ENCODE results near the gene TACR1. TPM values are rescaled to one million over a fixed set of nuclear protein-coding genes. Genes with fewer than 3 reads are reported as not detected.

TACR1 gene
- polyA plus RNA-seq, 1 donor from 2014 or later, result 0.78 TPM

- Histone ChIP-seq H3K27ac (ENCODE audit: low read length) (no peak overlapping the region), H2AFZ (ENCODE audit: low read depth, low read length) (no peak overlapping the region), H3K79me2 (replicated peaks; ENCODE audit: insufficient read depth, low read length) (no peaks in the 10 kb centered on the region), H3K9me2 (ENCODE audit: insufficient read depth, low read length) (no peaks in the 10 kb centered on the region), H3K4me2 (ENCODE audit: low read length) (no peak overlapping the region), H4K20me1 (ENCODE audit: insufficient read depth) (no peaks in the 10 kb centered on the region), H3K9me3 (ENCODE audit: low read length) (no peaks in the 10 kb centered on the region), H3K9ac (ENCODE audit: low read length) (no peak overlapping the region), H3K4me3 (ENCODE audit: low read length) (no peak overlapping the region), H3F3A (ENCODE audit: insufficient read depth, low read length, poor library complexity, severe bottlenecking) (peaks cover 3% of the 10 kb centered on the region), H3K36me3 (ENCODE audit: insufficient read depth, low read length) (no peaks in the 10 kb centered on the region), H3K27me3 (ENCODE audit: insufficient read depth, low read depth, low read length) (no peaks in the 10 kb centered on the region)
- TF ChIP-seq MXI1 (conservative IDR thresholded peaks at IDR 0.05; ENCODE audit: poor library complexity, severe bottlenecking) (no peak), POLR2AphosphoS5 (IDR thresholded peaks at IDR 0.05) (no peak), TAF1 (IDR thresholded peaks at IDR 0.05; ENCODE audit: low read depth) (no peak), EP300 (conservative IDR thresholded peaks at IDR 0.05; ENCODE audit: poor library complexity, severe bottlenecking) (no peak)
- TF ChIP-seq, protein P1, sequence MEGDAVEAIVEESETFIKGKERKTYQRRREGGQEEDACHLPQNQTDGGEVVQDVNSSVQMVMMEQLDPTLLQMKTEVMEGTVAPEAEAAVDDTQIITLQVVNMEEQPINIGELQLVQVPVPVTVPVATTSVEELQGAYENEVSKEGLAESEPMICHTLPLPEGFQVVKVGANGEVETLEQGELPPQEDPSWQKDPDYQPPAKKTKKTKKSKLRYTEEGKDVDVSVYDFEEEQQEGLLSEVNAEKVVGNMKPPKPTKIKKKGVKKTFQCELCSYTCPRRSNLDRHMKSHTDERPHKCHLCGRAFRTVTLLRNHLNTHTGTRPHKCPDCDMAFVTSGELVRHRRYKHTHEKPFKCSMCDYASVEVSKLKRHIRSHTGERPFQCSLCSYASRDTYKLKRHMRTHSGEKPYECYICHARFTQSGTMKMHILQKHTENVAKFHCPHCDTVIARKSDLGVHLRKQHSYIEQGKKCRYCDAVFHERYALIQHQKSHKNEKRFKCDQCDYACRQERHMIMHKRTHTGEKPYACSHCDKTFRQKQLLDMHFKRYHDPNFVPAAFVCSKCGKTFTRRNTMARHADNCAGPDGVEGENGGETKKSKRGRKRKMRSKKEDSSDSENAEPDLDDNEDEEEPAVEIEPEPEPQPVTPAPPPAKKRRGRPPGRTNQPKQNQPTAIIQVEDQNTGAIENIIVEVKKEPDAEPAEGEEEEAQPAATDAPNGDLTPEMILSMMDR (IDR thresholded peaks at IDR 0.05; ENCODE audit: poor library complexity, severe bottlenecking), result no peak
- TF ChIP-seq, protein P2, sequence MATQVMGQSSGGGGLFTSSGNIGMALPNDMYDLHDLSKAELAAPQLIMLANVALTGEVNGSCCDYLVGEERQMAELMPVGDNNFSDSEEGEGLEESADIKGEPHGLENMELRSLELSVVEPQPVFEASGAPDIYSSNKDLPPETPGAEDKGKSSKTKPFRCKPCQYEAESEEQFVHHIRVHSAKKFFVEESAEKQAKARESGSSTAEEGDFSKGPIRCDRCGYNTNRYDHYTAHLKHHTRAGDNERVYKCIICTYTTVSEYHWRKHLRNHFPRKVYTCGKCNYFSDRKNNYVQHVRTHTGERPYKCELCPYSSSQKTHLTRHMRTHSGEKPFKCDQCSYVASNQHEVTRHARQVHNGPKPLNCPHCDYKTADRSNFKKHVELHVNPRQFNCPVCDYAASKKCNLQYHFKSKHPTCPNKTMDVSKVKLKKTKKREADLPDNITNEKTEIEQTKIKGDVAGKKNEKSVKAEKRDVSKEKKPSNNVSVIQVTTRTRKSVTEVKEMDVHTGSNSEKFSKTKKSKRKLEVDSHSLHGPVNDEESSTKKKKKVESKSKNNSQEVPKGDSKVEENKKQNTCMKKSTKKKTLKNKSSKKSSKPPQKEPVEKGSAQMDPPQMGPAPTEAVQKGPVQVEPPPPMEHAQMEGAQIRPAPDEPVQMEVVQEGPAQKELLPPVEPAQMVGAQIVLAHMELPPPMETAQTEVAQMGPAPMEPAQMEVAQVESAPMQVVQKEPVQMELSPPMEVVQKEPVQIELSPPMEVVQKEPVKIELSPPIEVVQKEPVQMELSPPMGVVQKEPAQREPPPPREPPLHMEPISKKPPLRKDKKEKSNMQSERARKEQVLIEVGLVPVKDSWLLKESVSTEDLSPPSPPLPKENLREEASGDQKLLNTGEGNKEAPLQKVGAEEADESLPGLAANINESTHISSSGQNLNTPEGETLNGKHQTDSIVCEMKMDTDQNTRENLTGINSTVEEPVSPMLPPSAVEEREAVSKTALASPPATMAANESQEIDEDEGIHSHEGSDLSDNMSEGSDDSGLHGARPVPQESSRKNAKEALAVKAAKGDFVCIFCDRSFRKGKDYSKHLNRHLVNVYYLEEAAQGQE (IDR thresholded peaks at IDR 0.05; ENCODE audit: borderline replicate concordance), result no peak
Measured at GRCh38 chr2:75003276-75003675, 196.0 kb downstream of the TACR1 start.

- H3K9ac ChIP-seq (ENCODE audit: low read length), result no peak overlapping the region
- no peak overlapping the region for H3K4me2 ChIP-seq (ENCODE audit: low read length)
- H3K27ac ChIP-seq (ENCODE audit: low read length), result no peak overlapping the region
- no peak overlapping the region for H2AFZ ChIP-seq (ENCODE audit: low read depth, low read length)
- H3K36me3 ChIP-seq (ENCODE audit: insufficient read depth, low read length), result no peaks in the 10 kb centered on the region
- H3K9me3 ChIP-seq (ENCODE audit: low read length), result no peaks in the 10 kb centered on the region
- no peaks in the 10 kb centered on the region for H4K20me1 ChIP-seq (ENCODE audit: insufficient read depth)
- no peaks in the 10 kb centered on the region for H3K9me2 ChIP-seq (ENCODE audit: insufficient read depth, low read length)
- peaks cover 3% of the 10 kb centered on the region for H3F3A ChIP-seq (ENCODE audit: insufficient read depth, low read length, poor library complexity, severe bottlenecking)
- H3K79me2 ChIP-seq (replicated peaks; ENCODE audit: insufficient read depth, low read length), result no peaks in the 10 kb centered on the region
- no peak overlapping the region for H3K4me3 ChIP-seq (ENCODE audit: low read length)
- no peak for TF ChIP-seq RAD21 (conservative IDR thresholded peaks at IDR 0.05)
- TF ChIP-seq MXI1 (conservative IDR thresholded peaks at IDR 0.05; ENCODE audit: poor library complexity, severe bottlenecking), result no peak
- TF ChIP-seq, protein P2 (IDR thresholded peaks at IDR 0.05; ENCODE audit: borderline replicate concordance), result no peak
- TF ChIP-seq POLR2AphosphoS5 (IDR thresholded peaks at IDR 0.05), result no peak
- no peak for TF ChIP-seq EP300 (conservative IDR thresholded peaks at IDR 0.05; ENCODE audit: poor library complexity, severe bottlenecking)
- TF ChIP-seq EZH2 (IDR thresholded peaks at IDR 0.05; ENCODE audit: borderline replicate concordance, insufficient read depth, low read length, poor library complexity, severe bottlenecking), result no peak
- TF ChIP-seq, protein P1 (IDR thresholded peaks at IDR 0.05; ENCODE audit: poor library complexity, severe bottlenecking), result no peak
- no peak for TF ChIP-seq SMC3 (conservative IDR thresholded peaks at IDR 0.05; ENCODE audit: poor library complexity)
- no peak for TF ChIP-seq TAF1 (IDR thresholded peaks at IDR 0.05; ENCODE audit: low read depth)
- no peaks in the 10 kb centered on the region for H3K27me3 ChIP-seq (ENCODE audit: insufficient read depth, low read depth, low read length)
Measured at GRCh38 chr2:75002007-75002406, 197.3 kb downstream of the TACR1 start.
